GM13976 (cell line): ENCODE results near the gene AAGAB.
"Not testable (repeated sequence)": the region's sequence is repeated elsewhere in the genome, so short reads cannot be mapped to it uniquely, and the experiment has no call there.

Source experiments
- DNase-seq: peaks from one replicate; pipeline ENCODE4 v3.0.0; 2012; ENCODE audit warnings: low spot score
- in situ Hi-C: fragments of 300-500 bp; cut with MboI; formaldehyde crosslinking; loops from one replicate; pipeline ENCODE4 v1.12.0; 2022; ENCODE audit warnings: low sequenced_read_pairs, mixed read lengths, inconsistent platforms; ENCODE audit not compliant: unreplicated experiment
- TF ChIP-seq, protein P1 (sequence below): IDR thresholded peaks from 2 replicates; pipeline ENCODE4 v1.5.1; 2012; ENCODE audit warnings: borderline replicate concordance, mild to moderate bottlenecking; ENCODE audit not compliant: insufficient read depth; ENCODE audit errors: extremely low read depth, missing control alignments, control extremely low read depth

Gene AAGAB

DNA sequence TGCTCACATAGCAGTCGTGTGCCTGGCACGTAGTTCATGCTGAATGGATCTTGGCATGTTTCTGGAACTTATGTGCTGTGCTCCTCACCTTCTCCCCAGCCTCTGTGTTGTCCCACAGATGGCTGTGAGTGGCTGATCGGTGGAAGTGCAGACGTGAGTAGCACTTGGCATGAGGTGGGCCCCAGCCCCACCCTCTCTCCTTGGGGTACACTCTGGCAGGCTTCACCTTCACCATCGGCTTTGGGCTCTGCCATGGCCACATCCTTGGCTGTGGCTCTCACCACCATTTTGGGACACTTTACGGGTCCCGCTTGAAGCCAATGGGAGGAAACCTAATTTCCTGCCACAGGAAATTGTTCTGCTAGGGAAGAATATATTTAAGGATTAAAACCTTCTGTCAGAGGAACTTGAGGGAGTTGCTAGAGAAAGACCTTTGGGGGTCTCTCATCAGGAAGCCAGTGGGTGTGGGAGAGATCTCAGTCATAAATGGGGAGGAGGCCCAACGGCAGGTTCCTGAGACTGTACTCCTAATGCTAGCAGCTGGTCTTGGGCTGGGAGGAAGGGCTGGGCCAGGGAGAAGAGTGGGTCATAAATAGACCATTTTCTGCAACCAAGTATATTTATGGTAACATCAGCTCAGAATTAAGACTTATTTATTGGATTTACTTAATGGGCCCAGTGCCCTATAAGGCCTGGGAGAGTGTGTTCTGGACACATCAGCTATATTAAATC is 96.8 kb downstream of the AAGAB start:
- TF ChIP-seq, protein P1, sequence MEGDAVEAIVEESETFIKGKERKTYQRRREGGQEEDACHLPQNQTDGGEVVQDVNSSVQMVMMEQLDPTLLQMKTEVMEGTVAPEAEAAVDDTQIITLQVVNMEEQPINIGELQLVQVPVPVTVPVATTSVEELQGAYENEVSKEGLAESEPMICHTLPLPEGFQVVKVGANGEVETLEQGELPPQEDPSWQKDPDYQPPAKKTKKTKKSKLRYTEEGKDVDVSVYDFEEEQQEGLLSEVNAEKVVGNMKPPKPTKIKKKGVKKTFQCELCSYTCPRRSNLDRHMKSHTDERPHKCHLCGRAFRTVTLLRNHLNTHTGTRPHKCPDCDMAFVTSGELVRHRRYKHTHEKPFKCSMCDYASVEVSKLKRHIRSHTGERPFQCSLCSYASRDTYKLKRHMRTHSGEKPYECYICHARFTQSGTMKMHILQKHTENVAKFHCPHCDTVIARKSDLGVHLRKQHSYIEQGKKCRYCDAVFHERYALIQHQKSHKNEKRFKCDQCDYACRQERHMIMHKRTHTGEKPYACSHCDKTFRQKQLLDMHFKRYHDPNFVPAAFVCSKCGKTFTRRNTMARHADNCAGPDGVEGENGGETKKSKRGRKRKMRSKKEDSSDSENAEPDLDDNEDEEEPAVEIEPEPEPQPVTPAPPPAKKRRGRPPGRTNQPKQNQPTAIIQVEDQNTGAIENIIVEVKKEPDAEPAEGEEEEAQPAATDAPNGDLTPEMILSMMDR: no peak
- DNase-seq: no peak
- in situ Hi-C loops: no loop called here

DNA sequence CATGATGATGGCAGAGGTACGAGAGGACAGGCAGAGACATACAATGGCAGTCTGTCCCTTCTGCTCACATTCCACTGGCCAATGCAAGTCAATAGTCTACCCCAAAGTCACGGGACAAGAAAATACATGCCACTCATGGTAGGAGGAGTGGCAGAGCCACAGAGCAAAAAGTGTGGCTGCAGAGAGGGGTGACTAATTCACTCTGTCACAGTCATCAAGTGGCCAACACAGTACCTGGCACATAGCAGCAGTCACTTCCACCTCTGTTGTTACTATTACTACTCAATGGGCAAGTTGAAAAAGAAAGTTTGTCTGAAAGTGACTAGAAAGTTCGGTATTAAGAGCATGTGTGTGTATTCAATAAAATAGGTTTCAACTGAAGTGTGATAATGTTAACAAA is 97.6 kb downstream of the AAGAB start:
- DNase-seq: no peak
- TF ChIP-seq, protein P1: no peak
- in situ Hi-C loops: no loop called here

DNA sequence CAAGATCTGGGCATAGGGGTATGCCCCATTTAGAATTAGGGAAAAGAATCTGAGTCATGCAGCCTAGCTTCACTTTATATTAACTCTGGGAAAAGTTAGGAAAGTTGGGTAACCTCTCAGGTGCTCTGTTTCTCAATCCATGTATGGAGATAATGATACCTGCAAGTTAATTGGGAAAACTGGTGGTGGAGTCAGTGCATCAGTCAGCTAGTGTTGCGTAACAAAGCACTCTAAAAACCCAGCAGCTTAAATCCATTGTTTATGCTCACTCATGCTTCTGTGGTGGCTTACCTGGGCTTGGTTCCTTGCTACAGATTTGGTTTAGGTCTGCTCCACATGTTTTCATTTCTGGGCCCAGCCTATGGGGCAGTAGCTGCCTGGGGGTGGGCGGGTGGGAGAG is 98.0 kb downstream of the AAGAB start:
- no peak for DNase-seq
- TF ChIP-seq, protein P1: no peak
- in situ Hi-C loops: no loop called here

DNA sequence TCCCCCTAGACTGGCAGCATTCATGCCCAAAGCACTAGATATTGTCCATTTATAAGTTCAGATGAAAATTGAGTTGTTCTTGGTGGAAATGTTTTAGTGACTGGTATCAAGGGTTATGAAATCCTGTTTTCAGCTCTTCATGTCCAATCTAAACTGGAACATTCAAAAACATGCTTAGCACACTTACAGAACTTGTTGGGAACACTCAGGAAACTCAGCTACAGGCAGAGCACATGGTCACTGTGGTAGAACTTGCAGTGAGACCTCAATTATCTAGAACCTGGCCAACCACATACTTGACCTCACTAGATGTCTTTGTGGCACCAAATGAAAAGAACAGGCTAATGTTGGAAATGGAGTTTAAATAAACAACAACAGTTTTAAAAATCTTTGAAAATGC is 100.2 kb downstream of the AAGAB start:
- in situ Hi-C loops: no loop called here
- TF ChIP-seq, protein P1: no peak
- no peak for DNase-seq

DNA sequence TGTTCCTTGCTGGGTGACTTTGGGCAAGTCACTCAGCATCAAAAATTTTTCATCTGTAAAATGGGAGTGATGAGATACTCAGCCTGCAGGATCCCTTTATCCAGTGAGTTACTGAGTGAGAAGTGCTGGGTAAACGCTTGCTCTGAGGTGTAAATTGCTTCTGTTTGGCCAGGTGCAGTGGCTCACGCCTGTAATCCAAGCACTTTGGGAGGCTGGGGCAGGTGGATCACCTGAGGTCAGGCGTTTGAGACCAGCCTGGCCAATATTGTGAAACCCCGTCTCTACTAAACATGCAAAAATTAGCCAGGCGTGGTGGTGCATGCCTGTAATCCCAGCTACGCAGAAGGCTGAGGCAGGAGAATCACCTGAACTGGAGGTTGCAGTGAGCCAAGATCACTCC is 101.4 kb downstream of the AAGAB start:
- DNase-seq, in situ Hi-C loops: not testable (repeated sequence)

DNA sequence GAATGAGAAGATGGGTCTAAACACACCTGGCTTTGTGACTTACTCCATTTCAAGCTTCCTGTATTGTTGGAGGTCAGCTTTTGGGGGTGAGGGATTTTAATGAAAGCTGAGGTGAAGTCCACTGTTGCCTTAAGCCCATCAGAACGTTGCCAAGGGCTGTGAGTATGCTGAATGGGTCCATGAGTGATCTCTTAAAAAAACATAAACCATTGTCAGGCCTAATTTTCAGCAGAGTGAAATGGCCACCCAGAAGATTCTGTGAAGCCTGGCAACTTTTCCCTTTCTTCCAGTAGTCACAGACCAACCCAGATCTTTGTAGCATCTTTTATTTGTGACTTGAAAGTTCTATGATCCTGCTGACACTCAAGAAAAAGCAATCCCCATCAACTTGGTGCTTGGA is 102.0 kb downstream of the AAGAB start:
- DNase-seq: no peak
- in situ Hi-C loops: no loop called here

More for the DNA sequence above, 102.0 kb downstream of the AAGAB start:
- TF ChIP-seq, protein P1: no peak
